ENCODE data around the gene CXADR. TPM values are rescaled to one million over a fixed set of nuclear protein-coding genes. Genes with fewer than 3 reads are reported as not detected.
"Not testable (repeated sequence)": the region's sequence is repeated elsewhere in the genome, so short reads cannot be mapped to it uniquely, and the experiment has no call there.

The CXADR gene
- total RNA-seq, 1 donor from 2014 or later: 22.1 TPM

DNA sequence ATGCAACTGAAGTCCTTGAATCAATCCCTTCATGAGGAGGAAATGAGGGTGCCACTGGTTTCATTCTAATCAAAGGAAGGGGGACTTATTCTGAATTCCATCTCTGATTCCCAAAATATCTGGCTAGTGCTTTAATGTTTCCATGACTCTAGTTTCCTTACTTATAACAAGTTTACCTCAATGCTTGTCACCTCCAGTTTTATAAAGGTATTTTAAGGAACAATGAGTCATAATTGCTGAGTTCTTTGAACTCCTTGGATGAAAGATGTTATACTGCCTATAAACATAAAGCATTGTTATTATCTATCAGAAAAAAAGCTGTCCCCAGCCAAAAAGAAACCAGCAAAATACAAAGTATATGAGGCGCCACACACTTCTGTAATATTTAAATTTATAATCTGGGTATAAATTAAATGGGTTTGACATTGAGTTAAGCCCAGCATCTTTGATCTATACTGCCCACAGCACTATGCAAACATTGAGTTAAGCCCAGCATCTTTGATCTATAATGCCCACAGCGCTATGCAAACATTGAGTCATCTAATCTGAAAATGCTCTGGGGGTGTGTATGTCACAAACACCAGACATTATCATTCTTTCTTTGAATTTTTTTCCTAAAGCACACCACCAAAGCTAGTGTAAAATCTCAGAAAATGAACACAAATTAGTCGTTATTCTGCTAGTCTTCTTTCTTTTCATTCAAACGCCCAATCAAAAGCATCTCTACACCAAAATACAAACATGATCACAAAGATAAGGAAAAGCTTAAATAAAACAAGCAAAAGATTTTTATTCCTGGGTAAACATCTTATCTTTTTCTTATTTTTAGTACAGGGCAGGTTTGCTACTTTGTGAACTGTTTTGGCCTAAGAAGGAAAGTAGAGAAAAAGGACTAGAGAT lies 11.5 kb upstream of the CXADR start:
- TF ChIP-seq, protein P1, sequence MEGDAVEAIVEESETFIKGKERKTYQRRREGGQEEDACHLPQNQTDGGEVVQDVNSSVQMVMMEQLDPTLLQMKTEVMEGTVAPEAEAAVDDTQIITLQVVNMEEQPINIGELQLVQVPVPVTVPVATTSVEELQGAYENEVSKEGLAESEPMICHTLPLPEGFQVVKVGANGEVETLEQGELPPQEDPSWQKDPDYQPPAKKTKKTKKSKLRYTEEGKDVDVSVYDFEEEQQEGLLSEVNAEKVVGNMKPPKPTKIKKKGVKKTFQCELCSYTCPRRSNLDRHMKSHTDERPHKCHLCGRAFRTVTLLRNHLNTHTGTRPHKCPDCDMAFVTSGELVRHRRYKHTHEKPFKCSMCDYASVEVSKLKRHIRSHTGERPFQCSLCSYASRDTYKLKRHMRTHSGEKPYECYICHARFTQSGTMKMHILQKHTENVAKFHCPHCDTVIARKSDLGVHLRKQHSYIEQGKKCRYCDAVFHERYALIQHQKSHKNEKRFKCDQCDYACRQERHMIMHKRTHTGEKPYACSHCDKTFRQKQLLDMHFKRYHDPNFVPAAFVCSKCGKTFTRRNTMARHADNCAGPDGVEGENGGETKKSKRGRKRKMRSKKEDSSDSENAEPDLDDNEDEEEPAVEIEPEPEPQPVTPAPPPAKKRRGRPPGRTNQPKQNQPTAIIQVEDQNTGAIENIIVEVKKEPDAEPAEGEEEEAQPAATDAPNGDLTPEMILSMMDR (conservative IDR thresholded peaks at IDR 0.05; ENCODE audit: low read depth, low read length): no peak
- DNase-seq (ENCODE audit: low read depth): no peak
- no peak overlapping the region for H3K4me3 ChIP-seq (ENCODE audit: low read depth, low read length)

DNA sequence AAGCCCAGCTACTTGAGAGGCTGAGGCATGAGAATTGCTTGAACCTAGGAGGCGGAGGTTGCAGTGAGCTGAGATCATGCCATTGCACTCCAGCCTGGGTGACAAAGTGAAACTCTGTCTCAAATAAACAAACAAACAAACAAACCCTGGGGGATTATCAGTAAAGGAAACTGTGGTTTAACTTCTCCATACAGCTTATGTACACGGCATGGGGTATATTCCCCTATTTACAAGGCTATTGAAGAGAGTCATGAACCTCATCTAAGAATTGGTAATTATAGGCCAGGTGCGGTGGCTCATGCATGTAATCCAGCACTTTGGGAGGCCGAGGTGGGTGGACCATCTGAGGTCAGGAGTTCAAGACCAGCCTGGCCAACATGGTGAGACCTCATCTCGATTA lies 9.9 kb upstream of the CXADR start:
- H3K4me3 ChIP-seq (ENCODE audit: low read depth, low read length); DNase-seq (ENCODE audit: low read depth): not testable (repeated sequence)

DNA sequence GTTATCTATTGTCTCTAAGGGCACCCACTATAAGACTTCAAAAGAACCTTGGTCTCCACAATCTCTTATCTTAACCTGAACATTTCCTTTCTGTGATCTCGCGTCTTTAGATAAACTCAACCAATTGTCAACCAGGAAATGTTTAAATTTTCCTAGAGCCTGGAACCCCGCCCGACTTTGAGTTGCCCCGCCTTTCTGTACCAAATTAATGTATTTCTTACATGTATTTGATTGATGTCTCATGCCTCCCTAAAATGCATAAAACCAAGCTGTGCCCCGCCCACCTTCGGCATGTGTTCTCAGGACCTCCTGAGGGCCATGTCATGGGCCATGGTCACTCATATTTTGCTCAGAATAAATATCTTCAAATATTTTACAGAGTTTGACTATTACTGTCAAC lies 5.9 kb upstream of the CXADR start:
- TF ChIP-seq, protein P1 (conservative IDR thresholded peaks at IDR 0.05; ENCODE audit: low read depth, low read length): no peak
- H3K4me3 ChIP-seq (ENCODE audit: low read depth, low read length): no peak overlapping the region
- no peak for DNase-seq (ENCODE audit: low read depth)

DNA sequence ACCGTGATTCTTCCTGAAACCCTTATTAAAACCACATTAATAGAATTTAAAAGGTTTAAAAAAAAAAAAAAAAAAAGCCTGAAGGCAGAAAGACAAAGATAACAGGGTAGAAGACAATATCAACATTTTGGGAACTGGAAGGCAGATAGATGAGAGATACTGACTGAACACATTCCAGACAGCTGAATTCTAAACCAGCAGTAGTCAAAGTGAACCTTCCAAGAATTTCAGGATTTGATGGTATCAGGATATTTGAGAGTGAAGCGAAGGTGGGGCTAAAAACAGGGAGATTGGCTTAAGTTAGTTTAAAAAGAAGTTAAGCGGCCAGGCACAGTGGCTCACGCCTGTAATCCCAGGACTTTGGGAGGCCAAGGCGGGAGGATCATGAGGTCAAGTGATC lies 5.3 kb upstream of the CXADR start:
- no peak for DNase-seq (ENCODE audit: low read depth)
- no peak overlapping the region for H3K4me3 ChIP-seq (ENCODE audit: low read depth, low read length)
- TF ChIP-seq, protein P1 (conservative IDR thresholded peaks at IDR 0.05; ENCODE audit: low read depth, low read length): no peak

DNA sequence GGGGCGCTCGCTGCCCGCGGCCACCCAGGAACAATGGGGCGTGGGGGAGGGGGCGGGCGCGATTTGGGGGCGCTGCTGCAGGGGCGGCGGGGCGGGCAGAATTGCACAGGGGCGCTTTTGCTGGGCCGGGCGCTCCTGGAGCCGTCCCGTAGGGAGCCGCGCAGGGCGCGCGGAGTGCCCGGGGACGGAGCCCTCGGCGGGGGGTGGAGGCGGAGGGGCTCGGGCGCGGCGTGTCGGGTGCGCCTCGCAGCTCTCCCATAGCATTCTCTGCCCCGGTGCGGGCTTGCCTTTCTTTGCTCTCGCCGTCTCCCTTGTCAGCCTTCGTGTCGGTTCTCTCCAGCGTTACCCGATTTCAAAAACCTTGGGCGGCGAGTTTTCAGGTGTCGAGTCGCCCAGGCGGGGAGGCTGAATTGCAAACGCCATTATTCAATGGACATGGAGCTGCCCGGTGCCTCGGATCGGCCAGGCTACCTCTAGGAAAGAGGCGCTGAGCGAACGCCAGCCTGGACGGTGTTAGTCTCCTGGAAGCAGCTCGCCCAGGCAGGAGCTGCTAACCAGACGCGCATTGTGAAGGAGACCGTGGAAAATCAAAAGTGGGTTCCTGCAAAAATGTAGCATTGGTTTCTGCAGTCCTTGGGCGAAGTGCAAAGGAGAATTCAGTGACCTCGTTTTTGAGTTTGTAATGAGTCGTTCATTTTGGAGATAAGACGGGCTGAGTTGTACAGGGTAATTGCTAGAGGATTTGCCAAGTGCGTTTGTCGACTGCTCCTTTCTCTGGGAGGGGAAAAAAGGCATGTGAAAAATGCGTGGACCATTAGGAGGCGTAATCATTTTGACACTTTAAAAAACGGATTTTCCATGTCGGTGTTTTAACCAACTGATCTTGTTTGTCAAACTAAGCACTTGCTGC lies 626 bp downstream of the CXADR start:
- no peak for DNase-seq (ENCODE audit: low read depth)
- peak overlapping the region; percentile 73 for H3K4me3 ChIP-seq (ENCODE audit: low read depth, low read length)
- TF ChIP-seq, protein P1 (conservative IDR thresholded peaks at IDR 0.05; ENCODE audit: low read depth, low read length): no peak

DNA sequence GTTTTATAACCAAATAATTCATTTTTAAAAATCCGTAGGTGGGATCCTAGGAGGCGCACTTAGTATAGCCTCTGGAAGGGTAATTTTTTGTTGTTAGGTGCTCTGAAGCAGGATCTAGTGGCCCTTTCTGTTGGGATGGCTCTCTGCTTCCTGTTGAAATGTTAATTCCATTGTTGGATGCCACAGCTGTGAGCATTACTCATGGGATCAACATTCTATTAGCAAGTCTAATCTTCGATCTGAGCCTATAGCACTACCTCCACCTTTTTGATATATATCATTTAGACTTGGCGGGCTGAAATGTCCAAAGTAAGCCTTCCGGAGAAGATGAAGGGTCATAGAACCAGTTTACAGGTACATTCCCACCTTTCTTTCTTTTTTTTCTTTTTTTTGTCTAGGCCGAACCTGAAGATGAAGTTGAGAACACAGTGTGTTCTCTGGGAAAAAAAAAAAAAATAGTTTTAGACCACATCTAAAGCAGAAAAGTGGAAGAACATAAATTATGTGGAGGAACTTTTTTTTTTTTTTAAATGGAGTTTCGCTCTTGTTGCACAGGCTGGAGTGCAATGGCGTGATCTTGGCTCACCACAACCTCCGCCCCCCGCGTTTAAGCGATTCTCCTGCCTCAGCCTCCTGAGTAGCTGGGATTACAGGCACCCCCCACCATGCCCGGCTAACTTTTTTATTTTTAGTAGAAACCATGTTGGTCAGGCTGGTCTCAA lies 1.4 kb downstream of the CXADR start:
- TF ChIP-seq, protein P1 (conservative IDR thresholded peaks at IDR 0.05; ENCODE audit: low read depth, low read length): no peak
- DNase-seq (ENCODE audit: low read depth): peak; percentile 36
- peak overlapping the region; percentile 73 for H3K4me3 ChIP-seq (ENCODE audit: low read depth, low read length)

DNA sequence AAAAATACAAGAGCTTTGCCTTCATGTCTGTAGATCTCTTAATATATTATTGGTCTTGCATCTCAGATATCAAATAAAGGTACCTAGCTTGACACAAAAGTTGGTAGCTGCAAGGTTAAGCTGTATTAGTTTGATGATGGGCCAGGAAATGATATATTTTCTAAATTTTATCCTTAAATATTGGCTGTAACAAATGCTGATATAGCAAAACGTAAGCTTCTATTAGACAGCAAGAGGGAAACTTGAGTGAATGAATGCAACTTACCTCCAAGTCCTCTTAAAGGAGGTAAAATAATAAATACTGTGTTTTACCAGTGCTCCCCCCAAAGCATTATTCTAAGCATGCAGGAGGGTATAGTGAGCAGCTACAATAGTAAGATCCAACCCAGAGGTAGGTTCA lies 4.2 kb downstream of the CXADR start:
- H3K4me3 ChIP-seq (ENCODE audit: low read depth, low read length); DNase-seq (ENCODE audit: low read depth): not testable (repeated sequence)

Measured in epithelial cell of proximal tubule (primary cell).